GM21529 (cell line): ENCODE data around the gene BCAS3.
"Not testable (repeated sequence)": the region's sequence is repeated elsewhere in the genome, so short reads cannot be mapped to it uniquely, and the experiment has no call there.

ENCODE experiments used
- ATAC-seq: cut with Tn5 transposase; IDR thresholded peaks from one replicate; pipeline ENCODE4 v1.9.1; 2021; ENCODE audit not compliant: unreplicated experiment

Gene BCAS3

GRCh38 chr17:60674637-60675036, 3.0 kb upstream of the BCAS3 start:
- ATAC-seq: not testable (repeated sequence)

- ATAC-seq: no peak
These were observed 1.7 kb upstream of the BCAS3 start for GRCh38 chr17:60675997-60676396.

- no peak for ATAC-seq
These were observed 818 bp upstream of the BCAS3 start for GRCh38 chr17:60676758-60677307.

GRCh38 chr17:60678118-60678444, 430 bp downstream of the BCAS3 start:
- no peak for ATAC-seq

GRCh38 chr17:60679287-60679686, 1.6 kb downstream of the BCAS3 start:
- no peak for ATAC-seq

GRCh38 chr17:60680754-60681153, 3.1 kb downstream of the BCAS3 start:
- ATAC-seq: no peak

- ATAC-seq: no peak
These were observed 7.8 kb downstream of the BCAS3 start for GRCh38 chr17:60685437-60685836.

- no peak for ATAC-seq
These were observed 18.3 kb downstream of the BCAS3 start for GRCh38 chr17:60695960-60696359.

- ATAC-seq: no peak
These were observed 21.4 kb downstream of the BCAS3 start for GRCh38 chr17:60699090-60699489.

GRCh38 chr17:60704170-60704569, 26.5 kb downstream of the BCAS3 start:
- ATAC-seq: no peak

- ATAC-seq: no peak
These were observed 35.0 kb downstream of the BCAS3 start for GRCh38 chr17:60712675-60713074.

GRCh38 chr17:60713608-60714007, 36.0 kb downstream of the BCAS3 start:
- ATAC-seq: no peak

GRCh38 chr17:60716766-60717165, 39.1 kb downstream of the BCAS3 start:
- no peak for ATAC-seq

GRCh38 chr17:60717814-60718213, 40.2 kb downstream of the BCAS3 start:
- no peak for ATAC-seq

GRCh38 chr17:60720763-60721531, 43.3 kb downstream of the BCAS3 start:
- ATAC-seq: no peak

- peak; percentile 49 for ATAC-seq
These were observed 47.0 kb downstream of the BCAS3 start for GRCh38 chr17:60724647-60725046.

GRCh38 chr17:60729854-60730253, 52.2 kb downstream of the BCAS3 start:
- ATAC-seq: no peak

- ATAC-seq: no peak
These were observed 52.6 kb downstream of the BCAS3 start for GRCh38 chr17:60730273-60730672.

GRCh38 chr17:60738287-60738686, 60.6 kb downstream of the BCAS3 start:
- ATAC-seq: no peak

- ATAC-seq: no peak
These were observed 62.9 kb downstream of the BCAS3 start for GRCh38 chr17:60740584-60740983.

- no peak for ATAC-seq
These were observed 63.4 kb downstream of the BCAS3 start for GRCh38 chr17:60741031-60741430.

- no peak for ATAC-seq
These were observed 65.6 kb downstream of the BCAS3 start for GRCh38 chr17:60743282-60743681.

- ATAC-seq: no peak
These were observed 66.1 kb downstream of the BCAS3 start for GRCh38 chr17:60743799-60744198.
